ENCODE results near the gene CCDC137.

The CCDC137 gene

GRCh38 chr17:81683584-81684441 lies 17.3 kb downstream of the CCDC137 start, which contains the start of the genes ARL16 and HGS (continued):
- no peak for TF ChIP-seq ZNF704 (tag by site-specific recombination; IDR thresholded peaks at IDR 0.05)
- no peak for TF ChIP-seq ZNF274 (IDR thresholded peaks at IDR 0.05; ENCODE audit: low read length)
- no peak for TF ChIP-seq ZNF274 (tag by site-specific recombination; IDR thresholded peaks at IDR 0.05; ENCODE audit: borderline replicate concordance)
- no peak for TF ChIP-seq ZNF624 (tag by site-specific recombination; IDR thresholded peaks at IDR 0.05)
- peak; percentile 54; the same call in 1 of the 2 replicates for TF ChIP-seq ZNF677 (tag by site-specific recombination; IDR thresholded peaks at IDR 0.05)
- TF ChIP-seq ZNF548 (tag by site-specific recombination; IDR thresholded peaks at IDR 0.05) = no peak
- TF ChIP-seq ATF2 (tag by site-specific recombination; IDR thresholded peaks at IDR 0.05; ENCODE audit: low read depth) = no peak
- peak; percentile 59 for TF ChIP-seq PRDM10 (tag by site-specific recombination; IDR thresholded peaks at IDR 0.05)
- TF ChIP-seq ZNF501 (tag by site-specific recombination; IDR thresholded peaks at IDR 0.05) = no peak
- peak; percentile 83 for TF ChIP-seq KLF10 (tag by site-specific recombination; IDR thresholded peaks at IDR 0.05)
- TF ChIP-seq ZNF449 (tag by site-specific recombination; IDR thresholded peaks at IDR 0.05) = peak; percentile 67
- peak; percentile 92; the same call in 1 of the 2 replicates for TF ChIP-seq KLF16 (tag by site-specific recombination; IDR thresholded peaks at IDR 0.05)
- no peak for TF ChIP-seq ZNF843 (tag by site-specific recombination; IDR thresholded peaks at IDR 0.05)
- no peak for TF ChIP-seq ZNF148 (tag by site-specific recombination; IDR thresholded peaks at IDR 0.05; ENCODE audit: borderline replicate concordance)
- TF ChIP-seq ZNF2 (tag by site-specific recombination; IDR thresholded peaks at IDR 0.05) = 0 out of 2 replicates have a peak, but pooled peaks have one; percentile 14
- no peak for TF ChIP-seq ZNF585B (tag by site-specific recombination; IDR thresholded peaks at IDR 0.05)
- no peak for TF ChIP-seq RBAK (tag by site-specific recombination; IDR thresholded peaks at IDR 0.05)
- no peak for TF ChIP-seq ZNF211 (tag by site-specific recombination; IDR thresholded peaks at IDR 0.05; ENCODE audit: low read depth)
- TF ChIP-seq YY2 (tag by site-specific recombination; IDR thresholded peaks at IDR 0.05) = 0 out of 2 replicates have a peak, but pooled peaks have one; percentile 20
- no peak for TF ChIP-seq ZNF776 (tag by site-specific recombination; IDR thresholded peaks at IDR 0.05; ENCODE audit: borderline replicate concordance)
- TF ChIP-seq ZNF561 (tag by site-specific recombination; IDR thresholded peaks at IDR 0.05; ENCODE audit: borderline replicate concordance) = 0 out of 2 replicates have a peak, but pooled peaks have one; percentile 6
- no peak for TF ChIP-seq ZSCAN4 (tag by site-specific recombination; IDR thresholded peaks at IDR 0.05)
- peak; percentile 98 for TF ChIP-seq SP2 (tag by site-specific recombination; IDR thresholded peaks at IDR 0.05)
- TF ChIP-seq ZNF785 (tag by site-specific recombination; IDR thresholded peaks at IDR 0.05) = no peak
- TF ChIP-seq ZNF777 (tag by site-specific recombination; IDR thresholded peaks at IDR 0.05; ENCODE audit: borderline replicate concordance) = no peak
- TF ChIP-seq ZNF660 (tag by site-specific recombination; IDR thresholded peaks at IDR 0.05) = peak; percentile 75; the same call in 1 of the 2 replicates
- no peak for TF ChIP-seq MYNN (tag by site-specific recombination; IDR thresholded peaks at IDR 0.05; ENCODE audit: borderline replicate concordance)

All from HEK293 (cell line).